Sigmoid colon (tissue), 7 donors: ENCODE results near the gene DYRK1A. TPM values are rescaled to one million over a fixed set of nuclear protein-coding genes. Genes with fewer than 3 reads are reported as not detected.

Source experiments
- DNase-seq: peaks from one replicate; pipeline ENCODE4 v3.0.0-alpha.2; 2019
- H3K27ac ChIP-seq, 4 donors: fragments of 200-600 bp; sonication (generic); one replicate each; pipeline ENCODE4 v1.5.1; 2016 to 2019; ENCODE audit warnings: mild to moderate bottlenecking in 1 of 4
- H3K27me3 ChIP-seq, 3 donors: fragments of 200-600 bp; sonication (generic); one replicate each; pipeline ENCODE4 v1.5.1; 2019; ENCODE audit warnings: mild to moderate bottlenecking in 1 of 3
- H3K36me3 ChIP-seq, 4 donors: fragments of 200-600 bp; sonication (generic); one replicate each; pipeline ENCODE4 v1.5.1; 2016 to 2019
- H3K4me1 ChIP-seq, 4 donors: fragments of 200-600 bp; sonication (generic); one replicate each; pipeline ENCODE4 v1.5.1; 2017 to 2019
- H3K4me3 ChIP-seq, 4 donors: fragments of 200-600 bp; sonication (generic); one replicate each; pipeline ENCODE4 v1.5.1; 2017 to 2019; ENCODE audit warnings: mild to moderate bottlenecking in 2 of 4, moderate library complexity in 1 of 4
- H3K9me3 ChIP-seq, 4 donors: fragments of 200-600 bp in 3 of 4; sonication (generic) in 3 of 4; one replicate each; pipeline versions ENCODE4 v1.5.1 to v1.6.1; 2013 to 2019
- CTCF ChIP-seq, 4 experiments: fragments of 450-650 bp in 3 of 4; fragments of 200-600 bp in 1 of 4; IDR thresholded peaks; one replicate each; pipeline ENCODE4 v1.5.1; 2016 to 2019; ENCODE audit warnings: antibody characterized with exemption in 4 of 4, mild to moderate bottlenecking in 3 of 4, moderate library complexity in 2 of 4
- EP300 ChIP-seq, 4 donors: sonication (generic); formaldehyde crosslinking; IDR thresholded peaks; one replicate each; pipeline ENCODE4 v1.6.1; 2017; ENCODE audit warnings: antibody characterized with exemption in 4 of 4
- POLR2A ChIP-seq, 2 donors: fragments of 450-650 bp; IDR thresholded peaks; one replicate each; pipeline ENCODE4 v1.6.1; 2016; ENCODE audit warnings: antibody characterized with exemption in 2 of 2, mild to moderate bottlenecking in 2 of 2, moderate library complexity in 2 of 2
- POLR2AphosphoS5 ChIP-seq, 4 donors: sonication (generic); formaldehyde crosslinking; IDR thresholded peaks; one replicate each; pipeline ENCODE4 v1.6.1; 2017; ENCODE audit warnings: antibody characterized with exemption in 4 of 4
- WGBS, 2 donors: extraction: QIAGEN DNeasy Blood & Tissue Kit; methylation state at CpG; one replicate each; pipeline ENCODE4 v1.1.7; 2013; 5-methylcytosine and 5-hydroxymethylcytosine counted together
- intact Hi-C: fragments of 100-400 bp; cut with DNase I; formaldehyde crosslinking; loops from one replicate; pipeline ENCODE4 v1.15.1; 2023
- polyA plus RNA-seq, 3 donors: library from polyadenylated mRNA; stranded (reverse); fragments of 200-250 nt; gene quantifications; one replicate each; pipeline ENCODE4 v1.2.3, GENCODE V29; 2013
- total RNA-seq, 4 donors: library from RNA; depleted of rRNA; stranded (reverse); fragments of >200 nt; gene quantifications; one replicate each; pipeline ENCODE4 v1.1.0, GENCODE V29; 2016
- donor health status: healthy with polysubstance abuse.
- donor health status: Bipolar disorder and iron deficiency.
- donor health status: healthy.

The DYRK1A gene
- total and polyA plus RNA-seq, 7 donors = 11.4 to 74.1 (median 62.9) TPM

GRCh38 chr21:37568916-37569315, 202.3 kb downstream of the DYRK1A start:
- no peaks in the 10 kb centered on the region for H3K27me3 ChIP-seq
- intact Hi-C loops = loop anchor here (10.0 kb wide), 1 partner anchor 1616 kb away; the partner anchor contains the start of gene PSMG1
- TF ChIP-seq POLR2A (IDR thresholded peaks at IDR 0.05) (no peak), CTCF (IDR thresholded peaks at IDR 0.05) (no peak), EP300 (IDR thresholded peaks at IDR 0.05) (no peak), POLR2AphosphoS5 (IDR thresholded peaks at IDR 0.05) (no peak)
- no peaks in the 10 kb centered on the region for H3K9me3 ChIP-seq
- peaks cover 0 to 18% (median 11%) of the 10 kb centered on the region in 4 donors for H3K4me1 ChIP-seq
- H3K36me3 ChIP-seq = no peaks in the 10 kb centered on the region
- H3K4me3 ChIP-seq = no peak overlapping the region
- no peak overlapping the region for H3K27ac ChIP-seq
- DNase-seq = peak; percentile 27
- WGBS, 2 donors = 71 to 83% methylated on average over 5 of the region's 5 CpGs

- WGBS, 2 donors = 75 to 80% methylated on average over 6 of the region's 6 CpGs
- H3K36me3 ChIP-seq = no peaks in the 10 kb centered on the region
- TF ChIP-seq EP300 (IDR thresholded peaks at IDR 0.05) (no peak), POLR2A (IDR thresholded peaks at IDR 0.05) (no peak), CTCF (IDR thresholded peaks at IDR 0.05) (no peak), POLR2AphosphoS5 (IDR thresholded peaks at IDR 0.05) (no peak)
- no peaks in the 10 kb centered on the region for H3K9me3 ChIP-seq
- DNase-seq = no peak
- intact Hi-C loops = no loop called here
- H3K4me3 ChIP-seq = no peak overlapping the region
- H3K27me3 ChIP-seq = no peaks in the 10 kb centered on the region
- H3K4me1 ChIP-seq = no peaks in the 10 kb centered on the region
- no peak overlapping the region for H3K27ac ChIP-seq
Observed at GRCh38 chr21:37571442-37571841, 204.9 kb downstream of the DYRK1A start.

GRCh38 chr21:37574316-37574715, 207.7 kb downstream of the DYRK1A start:
- H3K27me3 ChIP-seq = no peaks in the 10 kb centered on the region
- TF ChIP-seq POLR2AphosphoS5 (IDR thresholded peaks at IDR 0.05) (no peak), EP300 (IDR thresholded peaks at IDR 0.05) (no peak), CTCF (IDR thresholded peaks at IDR 0.05) (no peak), POLR2A (IDR thresholded peaks at IDR 0.05) (no peak)
- intact Hi-C loops = no loop called here
- no peaks in the 10 kb centered on the region for H3K4me1 ChIP-seq
- no peak overlapping the region for H3K27ac ChIP-seq
- H3K4me3 ChIP-seq = no peak overlapping the region
- no peaks in the 10 kb centered on the region for H3K36me3 ChIP-seq
- peak; percentile 18 for DNase-seq
- H3K9me3 ChIP-seq = peaks cover 0 to 8% (median 5%) of the 10 kb centered on the region in 4 donors
- 90 to 91% methylated on average over 6 of the region's 6 CpGs for WGBS, 2 donors

GRCh38 chr21:37574751-37575150, 208.2 kb downstream of the DYRK1A start:
- H3K36me3 ChIP-seq = no peaks in the 10 kb centered on the region
- intact Hi-C loops = no loop called here
- WGBS, 2 donors = 87 to 95% methylated on average over 7 of the region's 7 CpGs
- no peaks in the 10 kb centered on the region for H3K27me3 ChIP-seq
- H3K4me1 ChIP-seq = no peaks in the 10 kb centered on the region
- peaks cover 0 to 8% (median 6%) of the 10 kb centered on the region in 4 donors for H3K9me3 ChIP-seq
- no peak for TF ChIP-seq POLR2AphosphoS5 (IDR thresholded peaks at IDR 0.05)
- TF ChIP-seq EP300 (IDR thresholded peaks at IDR 0.05) = no peak
- no peak for TF ChIP-seq POLR2A (IDR thresholded peaks at IDR 0.05)
- TF ChIP-seq CTCF (IDR thresholded peaks at IDR 0.05) = no peak
- H3K4me3 ChIP-seq = no peak overlapping the region
- no peak overlapping the region for H3K27ac ChIP-seq
- peak; percentile 44 for DNase-seq

- DNase-seq = peak; percentile 19
- TF ChIP-seq CTCF (IDR thresholded peaks at IDR 0.05) = no peak
- no peak for TF ChIP-seq POLR2AphosphoS5 (IDR thresholded peaks at IDR 0.05)
- TF ChIP-seq POLR2A (IDR thresholded peaks at IDR 0.05) = no peak
- no peak for TF ChIP-seq EP300 (IDR thresholded peaks at IDR 0.05)
- H3K27me3 ChIP-seq = no peaks in the 10 kb centered on the region
- H3K4me3 ChIP-seq = no peak overlapping the region
- H3K27ac ChIP-seq = no peak overlapping the region
- H3K9me3 ChIP-seq = peaks cover 0 to 8% (median 6%) of the 10 kb centered on the region in 4 donors
- no peaks in the 10 kb centered on the region for H3K4me1 ChIP-seq
- WGBS, 2 donors = 70 to 86% methylated on average over 11 of the region's 11 CpGs
- H3K36me3 ChIP-seq = no peaks in the 10 kb centered on the region
- intact Hi-C loops = no loop called here
Observed at GRCh38 chr21:37575580-37575979, 209.0 kb downstream of the DYRK1A start.
